ENCODE data around the gene ALDH6A1.
"Not testable (repeated sequence)": the region's sequence is repeated elsewhere in the genome, so short reads cannot be mapped to it uniquely, and the experiment has no call there.

ALDH6A1 gene

DNA sequence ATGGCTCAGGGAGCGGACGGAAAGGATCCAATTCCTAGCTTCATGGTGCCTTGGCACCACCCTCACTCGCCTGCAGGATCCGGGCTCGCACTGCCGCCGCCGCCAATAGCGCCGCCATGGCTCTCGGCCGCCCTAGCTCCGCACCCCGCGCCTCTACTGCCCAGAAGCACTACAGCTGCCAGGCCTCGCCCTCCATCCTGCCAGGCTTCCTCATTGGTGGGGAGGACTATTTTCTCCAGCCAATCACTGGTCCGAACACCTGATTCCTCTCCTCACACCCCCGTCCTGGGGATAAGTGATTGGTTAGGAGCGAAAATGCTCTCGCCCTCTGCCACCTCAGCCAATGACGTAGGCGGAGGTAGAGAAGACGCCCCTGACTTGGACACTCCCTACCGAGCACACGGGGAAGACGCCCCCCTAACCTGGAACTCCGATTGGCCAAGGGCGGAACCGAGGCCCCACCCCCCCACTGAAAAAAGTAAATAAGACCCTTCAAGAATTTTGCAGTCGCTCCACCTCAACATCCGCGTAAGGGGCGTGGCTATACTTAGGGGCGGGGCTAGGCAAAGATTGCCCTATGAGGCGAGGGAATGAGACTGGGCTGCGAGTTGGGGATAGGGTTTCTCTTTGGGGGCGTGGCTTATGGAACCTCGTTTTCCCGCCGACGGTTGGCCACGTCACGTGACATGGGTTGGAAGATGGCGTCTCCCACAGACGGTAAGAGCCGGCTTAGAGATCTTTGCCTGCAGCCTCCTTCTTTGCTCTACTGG is at the start of gene ALDH6A1, which contains the start of gene LIN52:
TSS of gene ALDH6A1 (minus strand) at position 177 of the 770 bp plus-strand sequence. CDS start at position 118, 59 bp downstream.
TSS of gene LIN52 (plus strand) at position 680 of the 770 bp plus-strand sequence. CDS start at position 699, 19 bp downstream.
- peak; percentile 100 for DNase-seq

GRCh38 chr14:74127634-74128033 is 43.4 kb upstream of the ALDH6A1 start:
- DNase-seq, result no peak

- DNase-seq, result no peak
Measured at GRCh38 chr14:74126315-74127013, 42.2 kb upstream of the ALDH6A1 start.

DNA sequence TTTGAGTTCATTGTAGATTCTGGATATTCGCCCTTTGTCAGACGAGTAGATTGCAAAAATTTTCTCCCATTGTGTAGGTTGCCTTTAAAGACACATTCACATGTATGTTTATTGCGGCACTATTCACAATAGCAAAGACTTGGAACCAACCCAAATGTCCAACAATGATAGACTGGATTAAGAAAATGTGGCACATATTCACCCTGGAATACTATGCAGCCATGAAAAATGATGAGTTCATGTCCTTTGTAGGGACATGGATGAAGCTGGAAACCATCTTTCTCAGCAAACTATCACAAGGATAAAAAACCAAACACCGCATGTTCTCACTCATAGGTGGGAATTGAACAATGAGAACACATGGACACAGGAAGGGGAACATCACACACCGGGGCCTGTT is 41.2 kb upstream of the ALDH6A1 start:
- not testable (repeated sequence) for DNase-seq

- DNase-seq, result peak in 1 of 2 donors; percentile 54
Measured at GRCh38 chr14:74111395-74112216, 27.4 kb upstream of the ALDH6A1 start.

DNA sequence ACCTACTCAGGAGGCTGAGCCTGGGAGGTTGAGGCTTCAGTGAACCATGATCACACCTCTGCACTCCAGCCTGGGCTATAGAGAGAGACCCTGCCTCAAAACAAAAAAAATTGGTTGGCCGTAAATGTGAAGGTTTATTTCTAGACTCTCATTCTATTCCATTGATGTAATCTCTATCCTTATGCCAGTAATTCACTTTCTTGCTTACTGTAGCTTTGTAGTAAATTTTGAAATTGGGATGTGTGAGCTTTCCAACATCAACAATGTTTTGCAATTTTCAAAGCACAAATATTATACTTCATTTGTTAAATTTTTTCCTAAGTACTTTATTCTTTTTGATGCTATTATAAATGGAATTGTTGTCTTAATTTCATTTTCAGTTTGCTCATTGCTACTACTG is 25.1 kb upstream of the ALDH6A1 start:
- DNase-seq, result no peak

DNA sequence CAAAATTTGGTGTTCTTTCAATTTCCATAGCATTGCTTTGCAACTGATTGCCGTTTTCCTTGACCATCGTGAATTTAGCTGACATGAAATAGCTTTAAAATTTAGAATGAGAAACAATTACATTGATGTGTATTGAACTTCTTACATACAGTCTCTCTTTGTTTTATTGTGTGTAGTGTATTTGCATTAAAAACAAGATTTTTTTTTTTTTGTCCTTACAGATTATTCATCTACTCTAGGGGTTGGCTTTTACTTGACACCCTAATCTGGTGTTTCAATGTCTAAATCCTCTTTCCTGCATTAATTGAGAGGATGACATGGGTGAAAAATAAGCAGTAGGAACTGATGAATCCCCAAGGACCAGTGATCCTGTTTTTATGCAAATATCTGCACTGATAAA is 21.1 kb upstream of the ALDH6A1 start:
- no peak for DNase-seq

DNA sequence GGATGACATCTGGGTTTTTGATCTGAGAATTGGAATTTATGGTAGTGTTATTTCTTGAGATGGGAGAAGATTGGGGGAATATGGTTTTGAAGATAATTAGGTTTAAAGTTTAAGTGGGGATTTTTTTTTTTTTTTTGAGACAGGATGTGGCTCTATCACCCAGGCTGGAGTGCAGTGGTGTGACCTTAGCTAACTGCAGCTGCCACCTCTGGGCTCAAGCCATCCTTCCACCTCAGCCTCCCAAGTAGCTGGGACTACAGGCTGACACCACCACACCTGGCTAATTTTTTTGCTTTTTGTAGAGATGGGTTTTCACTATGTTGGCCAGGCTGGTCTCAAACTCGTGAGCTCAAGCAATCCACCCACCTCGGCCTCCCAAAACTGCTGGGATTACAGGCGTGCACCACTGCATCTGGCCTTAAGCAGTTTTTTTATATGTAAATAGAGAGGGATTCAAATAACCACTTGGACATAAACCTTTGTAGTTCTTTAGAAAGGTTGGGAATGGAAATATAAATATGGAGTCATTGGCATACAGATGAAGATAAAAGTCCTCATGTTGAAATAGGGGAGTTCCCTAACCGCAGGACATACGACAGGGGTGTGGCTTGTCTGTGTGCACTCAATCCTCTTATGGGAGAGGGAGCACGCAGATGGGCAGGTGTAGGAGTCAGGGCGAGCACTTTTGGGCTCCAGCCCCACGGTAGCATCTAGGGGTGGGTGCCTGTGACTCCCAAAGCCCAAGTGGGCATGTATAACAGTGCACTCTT is 5.2 kb upstream of the ALDH6A1 start:
- DNase-seq, result no peak

- DNase-seq, result no peak
Measured at GRCh38 chr14:74085828-74086227, 1.6 kb upstream of the ALDH6A1 start.

GRCh38 chr14:74085047-74085637 is 889 bp upstream of the ALDH6A1 start:
- no peak for DNase-seq

DNA sequence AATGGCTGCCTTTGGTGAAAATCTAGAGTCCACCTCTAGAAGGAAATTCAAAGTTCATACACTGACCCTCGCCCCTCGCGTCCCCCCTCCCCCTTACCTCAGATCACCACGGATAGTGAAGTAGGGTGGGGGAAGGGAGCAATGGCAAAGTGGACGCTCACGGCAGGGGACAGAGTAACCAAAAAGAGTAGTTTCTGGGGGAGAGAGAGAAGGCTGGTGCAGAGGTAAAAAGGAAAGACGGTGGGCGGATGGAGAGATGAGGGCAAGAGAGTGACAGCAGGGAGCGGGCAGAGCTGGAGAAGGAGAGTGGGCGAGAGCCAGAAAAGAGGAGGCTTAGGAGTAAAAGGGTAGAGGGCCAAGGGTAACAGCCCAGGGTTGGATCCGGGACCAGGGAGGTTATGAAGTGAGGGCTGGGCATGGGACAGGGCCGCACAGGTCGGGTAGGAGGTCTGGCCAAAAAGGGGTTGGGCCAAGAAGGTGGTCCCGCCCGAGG is 423 bp downstream of the ALDH6A1 start:
- no peak for DNase-seq

GRCh38 chr14:74083161-74083560 is 1.1 kb downstream of the ALDH6A1 start:
- DNase-seq, result no peak

DNA sequence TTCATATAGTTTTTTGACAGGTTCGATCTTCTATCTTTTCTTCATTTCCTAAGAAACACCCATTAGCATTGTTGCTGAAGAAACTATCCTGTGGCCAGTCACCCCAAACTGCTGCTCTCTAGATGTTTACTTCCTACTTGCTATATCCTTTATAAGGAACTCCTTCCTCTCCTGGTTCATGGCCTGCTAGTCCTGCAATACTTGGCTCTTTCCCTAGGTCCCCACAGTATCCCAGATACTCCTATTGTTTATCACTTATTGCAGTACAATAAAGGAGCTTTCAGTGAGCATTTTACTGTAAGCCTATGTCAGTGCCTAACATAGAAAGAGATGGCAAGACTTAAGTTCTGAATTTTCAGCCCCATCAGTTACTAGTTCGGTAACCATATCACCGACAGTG is 2.8 kb downstream of the ALDH6A1 start:
- no peak for DNase-seq

- DNase-seq, result no peak
Measured at GRCh38 chr14:74080820-74081460, 3.3 kb downstream of the ALDH6A1 start.

- no peak for DNase-seq
Measured at GRCh38 chr14:74077401-74077800, 6.9 kb downstream of the ALDH6A1 start.

DNA sequence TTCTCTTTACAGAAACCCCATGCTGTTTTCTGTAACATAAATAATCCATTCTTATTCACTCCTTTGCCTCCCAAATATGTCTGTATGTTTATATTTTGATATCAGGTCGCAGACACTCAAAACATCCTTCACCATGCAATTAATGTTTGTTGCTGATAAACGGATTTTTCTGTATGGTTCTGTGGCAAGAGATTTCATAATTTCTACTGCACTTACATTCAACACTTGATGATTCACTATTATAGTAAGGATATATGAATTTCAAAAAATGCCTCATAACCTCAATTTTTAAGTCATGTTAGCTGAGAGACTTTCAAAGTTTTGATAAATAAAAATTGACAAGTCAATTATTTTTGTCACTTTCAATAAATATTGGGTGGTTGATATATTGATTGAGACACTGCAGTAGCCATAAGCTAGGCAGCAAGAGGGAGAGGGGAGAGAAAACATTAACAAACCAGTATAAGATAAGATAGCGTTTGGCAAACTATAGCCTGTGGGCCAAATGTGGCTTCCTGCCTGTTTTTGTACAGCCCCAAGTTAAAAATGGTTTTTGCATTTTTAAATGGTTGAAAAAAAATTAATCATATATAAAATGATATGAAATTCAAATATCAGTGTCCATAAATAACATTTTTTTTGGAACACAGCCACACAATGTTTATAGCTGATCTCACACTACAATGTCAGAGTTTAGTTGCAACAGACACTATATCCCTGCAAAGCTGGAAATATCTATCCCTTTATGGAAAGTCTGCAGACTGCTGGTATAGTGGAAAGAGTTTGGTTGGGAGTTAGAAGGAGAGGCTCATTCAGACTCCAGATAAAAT is 18.3 kb downstream of the ALDH6A1 start:
- no peak for DNase-seq

DNA sequence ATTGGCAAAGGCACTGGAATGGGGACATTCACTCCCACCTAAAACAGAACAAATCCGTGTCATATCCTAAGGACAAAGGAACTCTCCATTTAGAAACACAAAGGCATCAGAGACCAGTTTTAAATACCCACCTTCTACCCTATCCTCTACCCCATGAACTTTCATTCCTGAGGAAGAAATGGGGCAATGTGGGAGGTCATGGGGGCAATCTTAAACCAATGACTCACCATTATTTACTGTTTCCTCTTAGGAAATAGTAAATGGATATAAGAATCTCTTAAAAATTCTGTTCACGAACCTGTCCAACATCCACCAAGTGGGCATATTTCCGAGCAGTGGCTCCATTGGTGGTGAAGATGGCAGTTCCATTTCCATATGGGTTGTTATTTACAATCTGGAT is 19.4 kb downstream of the ALDH6A1 start:
- DNase-seq, result no peak

GRCh38 chr14:74064426-74064825 is 19.8 kb downstream of the ALDH6A1 start:
- DNase-seq, result no peak

GRCh38 chr14:74062809-74063150 is 21.5 kb downstream of the ALDH6A1 start:
- no peak for DNase-seq

DNA sequence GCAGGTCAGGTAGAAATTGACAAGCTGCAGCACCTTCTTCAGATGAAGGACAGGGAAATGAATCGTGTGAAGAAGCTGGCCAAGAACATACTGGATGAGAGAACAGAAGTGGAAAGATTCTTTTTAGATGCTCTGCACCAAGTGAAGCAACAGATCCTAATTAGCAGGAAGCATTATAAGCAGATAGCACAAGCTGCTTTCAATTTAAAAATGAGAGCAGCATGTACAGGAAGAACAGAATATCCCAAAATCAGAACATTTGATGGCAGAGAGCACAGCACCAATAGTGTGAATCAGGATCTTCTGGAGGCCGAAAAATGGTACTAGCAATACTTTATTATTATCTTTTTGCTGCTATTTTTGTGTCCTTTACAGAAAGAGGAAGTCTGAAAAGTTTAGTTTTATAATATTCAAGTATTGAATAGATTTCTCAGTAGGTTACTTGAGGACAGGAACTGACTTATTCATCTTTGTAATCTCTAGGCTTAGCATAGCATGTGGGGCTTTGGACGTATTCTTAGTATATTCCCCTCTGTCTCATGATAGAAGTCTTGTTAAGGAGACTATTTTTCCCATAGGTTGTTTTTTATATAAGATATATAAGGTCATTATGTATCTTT is 34.3 kb downstream of the ALDH6A1 start:
- no peak for DNase-seq
